Stimulated activated CD8-positive, alpha-beta memory T cell treated with anti-CD3 and anti-CD28 coated beads, Interleukin-12 subunit alpha, Interleukin-12 subunit beta, amount 100 ng/mL, for 24 hours (primary cell): ENCODE measurements around the gene KDM3A.

Experiments used
- DNase-seq: peaks from one replicate; pipeline ENCODE4 v3.0.0-alpha.2; 2020; ENCODE audit errors: extremely low read depth

KDM3A gene

GRCh38 chr2:86435531-86435930 is 5.6 kb upstream of the KDM3A start:
- DNase-seq = no peak

- DNase-seq = no peak
Observed at GRCh38 chr2:86436328-86436727, 4.8 kb upstream of the KDM3A start.

GRCh38 chr2:86439879-86440630 is 1.1 kb upstream of the KDM3A start:
- no peak for DNase-seq

- DNase-seq = no peak
Observed at GRCh38 chr2:86441392-86441881, 266 bp downstream of the KDM3A start.

- peak; percentile 32 for DNase-seq
Observed at GRCh38 chr2:86441882-86442641, 891 bp downstream of the KDM3A start.

- peak; percentile 46 for DNase-seq
Observed at GRCh38 chr2:86442642-86443005, 1.5 kb downstream of the KDM3A start.

GRCh38 chr2:86443631-86444350 is 2.6 kb downstream of the KDM3A start:
- no peak for DNase-seq

- no peak for DNase-seq
Observed at GRCh38 chr2:86445436-86445835, 4.3 kb downstream of the KDM3A start.

GRCh38 chr2:86446060-86446459 is 4.9 kb downstream of the KDM3A start:
- DNase-seq = no peak

- DNase-seq = no peak
Observed at GRCh38 chr2:86453836-86454235, 12.7 kb downstream of the KDM3A start.

- DNase-seq = no peak
Observed at GRCh38 chr2:86454238-86454637, 13.1 kb downstream of the KDM3A start.

- DNase-seq = no peak
Observed at GRCh38 chr2:86455181-86455580, 14.0 kb downstream of the KDM3A start.

- no peak for DNase-seq
Observed at GRCh38 chr2:86461042-86461743, 20.0 kb downstream of the KDM3A start.

GRCh38 chr2:86464652-86465051 is 23.5 kb downstream of the KDM3A start:
- DNase-seq = no peak

GRCh38 chr2:86466306-86466705 is 25.1 kb downstream of the KDM3A start:
- DNase-seq = no peak

GRCh38 chr2:86468162-86469033 is 27.2 kb downstream of the KDM3A start:
- DNase-seq = no peak

GRCh38 chr2:86470890-86471289 is 29.7 kb downstream of the KDM3A start:
- no peak for DNase-seq

- DNase-seq = no peak
Observed at GRCh38 chr2:86471637-86472036, 30.5 kb downstream of the KDM3A start.

- DNase-seq = no peak
Observed at GRCh38 chr2:86476092-86476491, 34.9 kb downstream of the KDM3A start.

- no peak for DNase-seq
Observed at GRCh38 chr2:86476918-86477317, 35.7 kb downstream of the KDM3A start.

- no peak for DNase-seq
Observed at GRCh38 chr2:86477349-86477748, 36.2 kb downstream of the KDM3A start.
